Spleen (tissue), 11 donors: ENCODE data around the gene PDILT. TPM values are rescaled to one million over a fixed set of nuclear protein-coding genes. Genes with fewer than 3 reads are reported as not detected.
"Not testable (repeated sequence)": the region's sequence is repeated elsewhere in the genome, so short reads cannot be mapped to it uniquely, and the experiment has no call there.

ENCODE experiments used
- DNase-seq: peaks from one replicate; pipeline ENCODE4 v3.0.0-alpha.2; 2020
- H3K27ac ChIP-seq, 8 donors: fragments of 200-600 bp; sonication (generic) in 7 of 8; 1 replicate in 4 of 8; 2 replicates in 4 of 8; pipeline versions ENCODE4 v1.5.0 to v1.8.0; 2016 to 2021; ENCODE audit warnings: inconsistent platforms in 4 of 8, mild to moderate bottlenecking in 4 of 8, moderate library complexity in 1 of 8
- H3K27me3 ChIP-seq, 7 donors: fragments of 200-600 bp; sonication (generic) in 6 of 7; replicated peaks in 1 of 7; 1 replicate in 4 of 7; 2 replicates in 3 of 7; pipeline versions ENCODE4 v1.5.0 to v1.8.0; 2016 to 2021; ENCODE audit warnings: inconsistent platforms in 3 of 7, mild to moderate bottlenecking in 1 of 7
- H3K36me3 ChIP-seq, 6 donors: fragments of 200-600 bp; sonication (generic) in 5 of 6; 1 replicate in 4 of 6; 2 replicates in 2 of 6; pipeline versions ENCODE4 v1.5.0 to v1.8.0; 2016 to 2021; ENCODE audit warnings: inconsistent platforms in 2 of 6
- H3K4me1 ChIP-seq, 6 donors: fragments of 200-600 bp; sonication (generic) in 5 of 6; 1 replicate in 3 of 6; 2 replicates in 3 of 6; pipeline versions ENCODE4 v1.5.0 to v1.8.0; 2016 to 2021; ENCODE audit warnings: inconsistent platforms in 3 of 6
- H3K4me3 ChIP-seq, 8 donors: fragments of 200-600 bp; sonication (generic) in 7 of 8; 1 replicate in 4 of 8; 2 replicates in 4 of 8; pipeline versions ENCODE4 v1.5.0 to v1.8.0; 2016 to 2021; ENCODE audit warnings: inconsistent platforms in 4 of 8, mild to moderate bottlenecking in 4 of 8, moderate library complexity in 2 of 8
- H3K9me3 ChIP-seq, 8 donors: fragments of 200-600 bp; sonication (generic) in 7 of 8; 1 replicate in 4 of 8; 2 replicates in 4 of 8; pipeline versions ENCODE4 v1.5.0 to v1.8.0; 2016 to 2021; ENCODE audit warnings: inconsistent platforms in 4 of 8
- CTCF ChIP-seq, 11 experiments: fragments of 200-600 bp in 7 of 11; fragments of 450-650 bp in 4 of 11; sonication (generic) in 4 of 11; IDR thresholded peaks in 8 of 11; conservative IDR thresholded peaks in 3 of 11; 1 replicate in 7 of 11; 2 replicates in 4 of 11; pipeline versions ENCODE4 v1.4.0 to v1.8.0; 2016 to 2021; ENCODE audit warnings: antibody characterized with exemption in 11 of 11, inconsistent platforms in 4 of 11, mild to moderate bottlenecking in 1 of 11
- POLR2A ChIP-seq, 3 donors: fragments of 450-650 bp; IDR thresholded peaks; one replicate each; pipeline ENCODE4 v1.5.1; 2017; ENCODE audit warnings: antibody characterized with exemption in 3 of 3, mild to moderate bottlenecking in 1 of 3
- POLR2AphosphoS5 ChIP-seq, 3 donors: sonication (generic); formaldehyde crosslinking; IDR thresholded peaks; one replicate each; pipeline ENCODE4 v1.5.1; 2017; ENCODE audit warnings: antibody characterized with exemption in 3 of 3
- WGBS, 5 donors: extraction: QIAGEN DNeasy Blood & Tissue Kit in 3 of 5; methylation state at CpG; one replicate each; pipeline versions ENCODE4 v1.1.5 to v1.1.7; 2013 to 2018; 5-methylcytosine and 5-hydroxymethylcytosine counted together
- intact Hi-C: fragments of 100-400 bp; cut with DNase I; formaldehyde crosslinking; loops from one replicate; pipeline ENCODE4 v1.15.0; 2023; ENCODE audit warnings: low total_unique reads
- polyA plus RNA-seq, 3 donors: library from polyadenylated mRNA; stranded (reverse); fragments of 200-250 nt; gene quantifications; one replicate each; pipeline ENCODE4 v1.2.1, GENCODE V29; 2013
- total RNA-seq, 7 donors: library from RNA; depleted of rRNA in 3 of 7; stranded (reverse); fragments of >200 nt in 3 of 7; fragmentation: NEBNext Ultra II Directional in 4 of 7; extraction: Animal tissue kit (Norgen Biotek cat#: 25700) in 4 of 7; gene quantifications; one replicate each; pipeline versions ENCODE4 v1.1.0 to v1.2.1, GENCODE V29; 2016 to 2021
- donor health status: healthy with polysubstance abuse.
- donor health status: DM: no; HTN: no; CAD: no; lungs with moderate emphysema.
- donor health status: DM: no; HTN: no; CAD: no.
- donor health status: Bipolar disorder and iron deficiency.
- donor health status: healthy.
- donor health status: DM: no; HTN: no; CAD: no.
- donor health status: DM: yes; HTN: yes; CAD: no.

Gene PDILT
- total and polyA plus RNA-seq, 10 donors = not detected

DNA sequence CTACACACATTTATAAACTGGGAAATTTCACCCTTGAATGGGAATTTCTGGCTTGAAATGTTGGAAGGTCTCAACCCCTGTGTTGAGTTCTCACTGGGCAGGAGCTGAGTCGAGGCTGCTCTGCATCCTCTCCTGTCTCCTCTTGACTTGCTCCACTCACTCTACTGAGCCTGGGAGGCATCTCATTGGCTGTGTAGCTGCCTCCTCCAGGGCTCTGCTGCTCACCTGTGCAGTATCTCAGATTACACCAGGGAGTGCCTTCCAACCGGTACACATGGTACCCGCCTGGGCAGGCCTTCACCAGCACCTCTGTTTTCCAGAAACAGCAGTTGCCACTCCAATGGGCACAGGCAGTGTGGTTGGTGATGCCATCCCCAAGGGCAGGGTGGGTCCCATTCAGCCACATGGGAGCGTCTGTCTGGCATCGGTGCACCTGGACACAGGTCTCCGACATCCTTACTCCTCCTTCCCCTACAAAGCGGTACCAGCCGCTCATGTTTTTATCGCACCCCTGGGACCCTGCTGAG lies 80.9 kb downstream of the PDILT start:
- intact Hi-C loops = no loop called here
- WGBS, 5 donors = 77 to 86% (median 78%) methylated on average over 7 to 9 of the region's 9 CpGs
- TF ChIP-seq CTCF (IDR thresholded peaks at IDR 0.05 in 8 of 11, conservative IDR thresholded peaks at IDR 0.05 in 3 of 11) (no peak), POLR2AphosphoS5 (IDR thresholded peaks at IDR 0.05) (no peak), POLR2A (IDR thresholded peaks at IDR 0.05) (no peak)
- Histone ChIP-seq H3K9me3 (no peaks in the 10 kb centered on the region), H3K36me3 (no peaks in the 10 kb centered on the region), H3K4me3 (no peak overlapping the region), H3K27me3 (peaks cover 0 to 12% (median 0%) of the 10 kb centered on the region in 7 donors), H3K4me1 (no peaks in the 10 kb centered on the region), H3K27ac (no peak overlapping the region)
- no peak for DNase-seq

DNA sequence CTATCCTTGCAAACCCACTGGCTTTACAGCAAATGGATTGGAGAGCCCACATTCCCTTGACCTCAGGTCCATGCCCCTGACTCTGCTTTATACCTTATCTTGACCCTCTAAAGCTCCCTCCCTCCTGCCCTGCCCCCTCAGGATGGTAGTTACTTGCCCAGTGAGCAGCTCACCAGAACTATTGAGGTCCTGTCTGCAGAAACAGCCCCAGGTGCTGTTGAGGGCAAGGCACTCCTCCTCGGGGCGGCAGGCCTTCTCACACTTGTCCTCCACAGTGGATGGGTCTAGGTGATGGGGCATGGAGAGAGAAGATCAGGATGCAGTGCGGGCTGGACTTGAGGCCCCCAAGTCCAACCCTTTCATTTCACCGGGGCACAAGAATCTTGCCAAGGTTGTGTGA lies 81.8 kb downstream of the PDILT start:
- 71 to 92% (median 88%) methylated on average over 2 to 4 of the region's 4 CpGs for WGBS, 5 donors
- no peak for DNase-seq
- H3K27me3 ChIP-seq = peaks cover 0 to 12% (median 0%) of the 10 kb centered on the region in 7 donors
- H3K4me1 ChIP-seq = no peaks in the 10 kb centered on the region
- H3K27ac ChIP-seq = no peak overlapping the region
- no peaks in the 10 kb centered on the region for H3K9me3 ChIP-seq
- intact Hi-C loops = no loop called here
- H3K4me3 ChIP-seq = no peak overlapping the region
- no peaks in the 10 kb centered on the region for H3K36me3 ChIP-seq
- TF ChIP-seq POLR2A (IDR thresholded peaks at IDR 0.05) (no peak), POLR2AphosphoS5 (IDR thresholded peaks at IDR 0.05) (no peak), CTCF (IDR thresholded peaks at IDR 0.05 in 8 of 11, conservative IDR thresholded peaks at IDR 0.05 in 3 of 11) (no peak)

DNA sequence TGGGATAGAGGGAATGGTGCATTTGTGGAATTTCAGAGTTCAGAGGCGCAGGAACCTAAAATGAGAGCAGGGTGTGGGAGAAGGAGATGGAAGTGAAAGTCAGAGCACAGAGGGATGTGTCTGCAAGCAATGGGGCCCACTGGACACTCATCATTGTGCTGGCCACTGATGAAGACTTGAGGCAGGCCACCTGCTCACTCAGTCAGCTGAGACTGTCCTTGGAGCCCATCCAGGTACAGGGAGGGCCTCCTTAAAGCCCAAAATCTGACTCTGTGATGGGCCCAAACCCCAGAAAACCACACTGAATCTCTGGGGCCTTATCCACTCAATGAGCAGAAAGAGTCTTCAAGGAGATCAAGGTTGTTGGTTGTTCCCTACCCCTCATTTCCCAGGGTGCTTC lies 82.9 kb downstream of the PDILT start:
- Histone ChIP-seq H3K27ac (no peak overlapping the region), H3K4me3 (no peak overlapping the region), H3K36me3 (no peaks in the 10 kb centered on the region), H3K27me3 (peaks cover 0 to 18% (median 0%) of the 10 kb centered on the region in 7 donors), H3K4me1 (no peaks in the 10 kb centered on the region), H3K9me3 (no peaks in the 10 kb centered on the region)
- 76 to 100% (median 85%) methylated on average over 1 of the region's 1 CpG for WGBS, 5 donors
- intact Hi-C loops = no loop called here
- DNase-seq = no peak
- no peak for TF ChIP-seq CTCF (IDR thresholded peaks at IDR 0.05 in 8 of 11, conservative IDR thresholded peaks at IDR 0.05 in 3 of 11)
- TF ChIP-seq POLR2AphosphoS5 (IDR thresholded peaks at IDR 0.05) = no peak
- TF ChIP-seq POLR2A (IDR thresholded peaks at IDR 0.05) = no peak

- H3K9me3 ChIP-seq, H3K27ac ChIP-seq, H3K4me1 ChIP-seq, intact Hi-C loops, H3K4me3 ChIP-seq, H3K36me3 ChIP-seq, DNase-seq: not testable (repeated sequence)
- peaks cover 0 to 16% (median 0%) of the 10 kb centered on the region in 7 donors for H3K27me3 ChIP-seq
- WGBS, 5 donors = 90 to 96% (median 93%) methylated on average over 2 of the region's 2 CpGs
Measured at GRCh38 chr16:20321051-20321450, 83.5 kb downstream of the PDILT start.

GRCh38 chr16:20320592-20320991 lies 83.9 kb downstream of the PDILT start:
- Histone ChIP-seq H3K27ac (no peak overlapping the region), H3K4me3 (no peak overlapping the region), H3K9me3 (no peaks in the 10 kb centered on the region), H3K36me3 (no peaks in the 10 kb centered on the region), H3K27me3 (peaks cover 0 to 13% (median 0%) of the 10 kb centered on the region in 7 donors), H3K4me1 (no peaks in the 10 kb centered on the region)
- TF ChIP-seq POLR2AphosphoS5 (IDR thresholded peaks at IDR 0.05) = no peak
- TF ChIP-seq POLR2A (IDR thresholded peaks at IDR 0.05) = no peak
- TF ChIP-seq CTCF (IDR thresholded peaks at IDR 0.05 in 8 of 11, conservative IDR thresholded peaks at IDR 0.05 in 3 of 11) = no peak
- intact Hi-C loops = no loop called here
- DNase-seq = no peak
